Stimulated activated CD8-positive, alpha-beta memory T cell treated with anti-CD3 and anti-CD28 coated beads, Interleukin-4, amount 100 ng/mL, for 1 hour (primary cell): ENCODE results near the gene UBA6.

ENCODE experiments used
- DNase-seq, 2 donors: peaks; one replicate each; pipeline ENCODE4 v3.0.0-alpha.2; 2020; ENCODE audit warnings: low read depth in 2 of 2, low spot score in 1 of 2

Gene UBA6

DNA sequence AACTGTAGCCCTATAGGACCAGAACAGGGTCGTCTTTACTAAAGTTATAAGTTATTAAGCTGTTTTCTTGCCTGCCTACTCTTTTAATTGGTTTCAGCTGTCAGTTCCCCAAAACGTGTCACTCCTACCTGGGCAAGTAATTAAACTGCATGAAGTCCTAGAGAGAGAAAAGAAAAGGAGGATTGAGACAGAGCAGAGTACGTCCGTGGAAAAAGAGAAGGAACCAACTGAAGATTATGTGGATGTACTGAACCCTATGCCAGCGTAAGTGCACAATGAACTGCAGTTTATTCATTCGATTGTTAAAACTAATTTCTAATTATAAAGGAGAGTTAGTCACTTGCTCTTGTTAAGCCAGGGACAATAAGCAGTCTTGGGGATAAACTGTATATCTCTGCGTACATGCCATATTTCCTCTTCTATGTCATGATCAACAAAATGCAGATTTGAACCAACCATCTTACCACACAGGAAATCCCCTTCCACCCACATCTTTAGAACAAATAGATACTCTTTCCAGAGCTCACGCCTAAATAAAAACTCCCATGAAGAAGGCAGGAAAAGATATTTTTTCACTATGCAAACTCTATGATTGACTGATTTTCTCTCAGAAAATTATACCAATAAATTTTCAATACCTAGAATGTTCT, 119.6 kb downstream of the UBA6 start:
- no peak for DNase-seq

- no peak for DNase-seq
These were observed 120.4 kb downstream of the UBA6 start for GRCh38 chr4:67580577-67580976.

- DNase-seq, result no peak
These were observed 124.4 kb downstream of the UBA6 start for GRCh38 chr4:67576538-67576937.

- DNase-seq, result no peak
These were observed 124.9 kb downstream of the UBA6 start for GRCh38 chr4:67576059-67576466.

DNA sequence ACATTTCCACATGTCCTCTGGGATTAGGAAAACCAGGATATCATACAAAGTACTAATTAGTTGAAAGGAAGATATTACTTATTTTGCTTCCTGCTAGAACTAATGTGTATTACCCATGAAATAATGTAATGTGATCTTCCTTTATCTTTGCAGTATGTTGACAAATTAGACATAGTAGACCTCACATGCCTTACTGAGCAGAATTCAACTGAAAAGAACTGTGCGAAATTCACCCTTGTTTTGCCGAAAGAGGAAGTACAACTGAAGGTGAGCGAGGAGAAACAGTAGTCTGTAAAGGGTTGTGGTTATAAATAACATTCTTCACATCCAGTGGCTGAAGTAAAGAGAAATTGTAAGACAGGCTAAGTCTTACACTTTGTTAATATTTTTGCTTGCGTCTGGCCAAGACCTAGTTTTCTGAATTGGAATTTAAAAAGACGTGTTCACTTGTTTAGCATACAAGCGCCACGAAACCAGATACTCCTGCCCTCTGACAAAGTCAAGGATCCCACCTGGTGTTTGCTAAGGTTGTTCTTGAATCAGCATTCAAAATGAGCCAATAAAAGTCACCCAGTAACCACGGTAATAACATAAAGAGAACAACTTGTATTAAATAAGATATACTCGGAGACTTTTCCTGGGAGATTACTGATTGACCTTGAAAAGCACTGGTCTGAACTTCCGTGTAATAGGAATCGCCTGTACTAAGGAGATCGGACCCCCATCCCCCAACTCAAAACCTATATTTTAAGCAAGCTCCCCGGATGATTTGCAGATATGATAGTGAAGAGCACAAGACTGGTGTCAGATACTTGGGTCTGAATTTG, 125.5 kb downstream of the UBA6 start:
- DNase-seq, result no peak

- DNase-seq, result no peak
These were observed 127.8 kb downstream of the UBA6 start for GRCh38 chr4:67573193-67573592.

DNA sequence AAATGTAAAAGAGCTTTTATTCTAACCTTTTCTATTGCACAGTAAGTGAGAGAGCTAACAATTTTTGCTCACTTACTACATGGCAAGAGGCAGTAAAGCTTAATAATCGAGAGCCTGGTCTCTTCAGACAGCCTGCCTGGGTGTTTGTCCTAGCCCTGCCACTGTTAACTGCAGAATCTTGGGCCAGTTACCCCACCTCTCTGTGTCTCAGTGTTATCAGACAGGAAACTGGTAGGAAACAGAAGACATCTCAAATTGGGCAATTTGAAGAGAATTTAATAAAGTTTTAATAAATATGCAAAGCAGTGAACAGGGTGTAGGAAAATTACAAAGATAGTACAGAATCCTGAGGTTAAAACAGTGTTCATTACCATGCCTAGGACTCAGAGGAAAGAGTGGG, 129.0 kb downstream of the UBA6 start:
- DNase-seq, result no peak

DNA sequence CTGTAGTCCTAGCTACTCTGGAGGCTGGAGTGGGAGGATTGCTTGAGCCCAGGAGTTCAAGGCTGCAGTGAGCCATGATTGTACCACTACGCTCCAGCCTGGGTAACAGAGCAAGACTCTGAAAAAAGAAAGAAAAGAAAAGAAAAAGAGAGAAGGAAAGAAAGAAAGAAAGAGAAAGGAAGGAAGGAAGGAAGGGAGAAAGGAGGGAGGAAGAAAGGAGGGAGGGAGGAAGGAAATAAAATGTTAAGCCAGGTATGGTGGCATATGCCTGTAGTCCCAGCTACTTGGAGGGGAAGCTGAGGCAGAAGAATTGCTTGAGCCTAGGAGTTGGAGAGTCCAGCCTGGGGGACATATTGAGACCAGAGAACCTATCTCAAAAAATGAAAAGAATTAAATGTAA, 130.4 kb downstream of the UBA6 start:
- DNase-seq, result no peak

DNA sequence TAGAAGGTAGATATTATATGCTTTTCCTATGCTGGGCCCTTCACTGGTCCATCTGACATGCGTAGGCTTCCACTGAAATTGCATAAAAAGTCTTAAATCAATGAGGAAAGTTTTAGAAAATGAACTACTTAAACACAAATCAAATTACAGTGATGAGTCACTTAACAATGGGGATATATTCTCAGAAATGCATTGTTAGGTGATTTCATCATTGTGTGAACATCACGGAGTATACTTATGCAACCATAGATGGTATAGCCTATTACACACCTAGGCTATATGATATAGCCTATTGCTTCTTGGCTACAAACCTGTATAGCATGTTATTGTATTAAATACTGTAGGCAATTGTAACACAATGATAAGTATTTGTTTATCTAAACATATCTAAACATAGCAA, 132.1 kb downstream of the UBA6 start:
- no peak for DNase-seq

GRCh38 chr4:67566335-67566734, 134.6 kb downstream of the UBA6 start:
- DNase-seq, result no peak

DNA sequence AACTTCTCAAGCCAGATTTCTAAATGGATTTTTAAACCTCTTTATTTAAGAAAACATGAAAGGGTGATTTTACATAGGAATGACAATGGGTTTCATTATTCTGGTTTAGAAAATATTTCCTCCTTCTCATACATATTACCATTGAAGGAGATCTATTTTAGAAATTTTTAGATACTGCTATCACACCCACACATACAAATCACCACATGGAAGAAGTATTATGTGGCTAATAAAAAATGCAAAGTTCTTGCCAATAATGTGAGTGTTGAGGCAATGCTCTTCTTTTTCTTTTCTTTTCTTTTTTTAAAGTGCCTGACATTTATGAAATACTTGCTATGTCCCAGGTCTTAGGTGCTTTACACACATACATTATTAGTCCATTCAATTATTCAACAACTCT, 135.7 kb downstream of the UBA6 start:
- no peak for DNase-seq
